CD14-positive monocyte (primary cell): ENCODE results near the gene KLHL14. TPM values are rescaled to one million over a fixed set of nuclear protein-coding genes. Genes with fewer than 3 reads are reported as not detected.

Source experiments
- DNase-seq, 3 donors: peaks; one replicate each; pipeline ENCODE4 v3.0.0-alpha.2; 2011 to 2022
- H2AFZ ChIP-seq: 2 replicates; pipeline ENCODE4 v1.6.0; 2012; ENCODE audit warnings: mild to moderate bottlenecking, low read depth, low read length, inconsistent platforms; ENCODE audit not compliant: insufficient read depth, poor library complexity, severe bottlenecking
- H3K27ac ChIP-seq, 2 donors: 1 replicate in 1 of 2; 2 replicates in 1 of 2; pipeline ENCODE4 v1.5.1; 2012 to 2013; ENCODE audit warnings: low read length in 2 of 2, control low read depth in 1 of 2, inconsistent platforms in 1 of 2, low read depth in 1 of 2, mild to moderate bottlenecking in 1 of 2
- H3K27me3 ChIP-seq, 2 donors: one replicate each; pipeline versions ENCODE4 v1.6.0 to v1.6.1; 2011 to 2013; ENCODE audit warnings: low read length in 2 of 2; ENCODE audit not compliant: control insufficient read depth in 2 of 2, insufficient read depth in 2 of 2
- H3K36me3 ChIP-seq, 2 donors: replicated peaks in 1 of 2; 1 replicate in 1 of 2; 2 replicates in 1 of 2; pipeline versions ENCODE4 v1.5.1 to v1.6.1; 2012 to 2013; ENCODE audit warnings: low read length in 2 of 2, control low read depth in 1 of 2, inconsistent platforms in 1 of 2, mild to moderate bottlenecking in 1 of 2; ENCODE audit not compliant: insufficient read depth in 2 of 2, control insufficient read depth in 1 of 2
- H3K4me1 ChIP-seq, 2 donors: 1 replicate in 1 of 2; 2 replicates in 1 of 2; pipeline versions ENCODE4 v1.5.1 to v1.6.1; 2012 to 2013; ENCODE audit warnings: low read length in 2 of 2, control low read depth in 1 of 2, inconsistent platforms in 1 of 2, mild to moderate bottlenecking in 1 of 2, moderate library complexity in 1 of 2; ENCODE audit not compliant: insufficient read depth in 2 of 2, control insufficient read depth in 1 of 2
- H3K4me2 ChIP-seq: replicated peaks from 2 replicates; pipeline ENCODE3; 2012; ENCODE audit warnings: low read length, moderate library complexity, mild to moderate bottlenecking; ENCODE audit not compliant: poor library complexity, severe bottlenecking; ENCODE audit errors: extremely low read depth
- H3K4me3 ChIP-seq, 3 experiments: fragments of 200-600 bp in 1 of 3; sonication (generic) in 1 of 3; replicated peaks in 1 of 3; 1 replicate in 2 of 3; 2 replicates in 1 of 3; pipeline ENCODE4 v1.5.1; 2011 to 2013; ENCODE audit warnings: low read length in 3 of 3, mild to moderate bottlenecking in 3 of 3, control low read depth in 2 of 3, low read depth in 2 of 3, inconsistent platforms in 1 of 3, moderate library complexity in 1 of 3
- H3K79me2 ChIP-seq: 2 replicates; pipeline ENCODE4 v1.6.0; 2012; ENCODE audit warnings: mild to moderate bottlenecking, control low read depth, inconsistent platforms, low read length, moderate library complexity; ENCODE audit not compliant: insufficient read depth
- H3K9ac ChIP-seq: 2 replicates; pipeline ENCODE4 v1.6.0; 2017; ENCODE audit warnings: low read length, mild to moderate bottlenecking; ENCODE audit not compliant: insufficient read depth, poor library complexity, severe bottlenecking
- H3K9me3 ChIP-seq, 2 donors: replicated peaks in 1 of 2; 1 replicate in 1 of 2; 2 replicates in 1 of 2; pipeline versions ENCODE4 v1.5.1 to v1.6.1; 2012 to 2013; ENCODE audit warnings: low read length in 2 of 2, control low read depth in 1 of 2; ENCODE audit not compliant: control insufficient read depth in 1 of 2, insufficient read depth in 1 of 2
- H4K20me1 ChIP-seq: 2 replicates; pipeline ENCODE4 v1.6.0; 2012; ENCODE audit warnings: mild to moderate bottlenecking, low read length, control low read depth, moderate library complexity; ENCODE audit not compliant: insufficient read depth
- H3K27ac Mint-ChIP-seq, 7 donors: one replicate each; pipeline ENCODE4 v1.8.0; 2020; ENCODE audit warnings: mild to moderate bottlenecking in 7 of 7, mixed read lengths in 7 of 7, moderate library complexity in 6 of 7, inconsistent platforms in 2 of 7
- H3K27me3 Mint-ChIP-seq, 3 donors: one replicate each; pipeline ENCODE4 v1.8.0; 2021 to 2022; ENCODE audit warnings: low read depth in 3 of 3, mild to moderate bottlenecking in 3 of 3, mixed read lengths in 3 of 3, moderate library complexity in 3 of 3, inconsistent platforms in 1 of 3
- H3K36me3 Mint-ChIP-seq, 2 donors: one replicate each; pipeline ENCODE4 v1.8.0; 2020; ENCODE audit warnings: mixed read lengths in 2 of 2, inconsistent platforms in 1 of 2, mild to moderate bottlenecking in 1 of 2
- H3K4me1 Mint-ChIP-seq: one replicate; pipeline ENCODE4 v1.8.0; 2020; ENCODE audit warnings: mild to moderate bottlenecking, mixed read lengths
- H3K4me3 Mint-ChIP-seq, 2 donors: one replicate each; pipeline ENCODE4 v1.8.0; 2020; ENCODE audit warnings: mild to moderate bottlenecking in 2 of 2, mixed read lengths in 2 of 2, moderate library complexity in 1 of 2
- H3K9me3 Mint-ChIP-seq, 7 donors: one replicate each; pipeline ENCODE4 v1.8.0; 2020 to 2022; ENCODE audit warnings: mixed read lengths in 7 of 7, mild to moderate bottlenecking in 6 of 7, moderate library complexity in 6 of 7, inconsistent platforms in 2 of 7
- CTCF ChIP-seq: fragments of 200-600 bp; IDR thresholded peaks from one replicate; pipeline ENCODE4 v1.8.0; 2022; ENCODE audit warnings: antibody characterized with exemption, mild to moderate bottlenecking
- WGBS: methylation state at CpG from one replicate; pipeline ENCODE4 v1.1.5; 2013; ENCODE audit warnings: missing lambda C conversion rate; ENCODE audit not compliant: insufficient coverage; 5-methylcytosine and 5-hydroxymethylcytosine counted together
- intact Hi-C, 2 donors: fragments of 100-400 bp; cut with micrococcal nuclease; formaldehyde crosslinking; loops; one replicate each; pipeline versions ENCODE4 v1.15.0 to v1.15.1; 2023
- polyA plus RNA-seq, 3 donors: library from polyadenylated mRNA; depleted of rRNA in 1 of 3; unstranded in 2 of 3; stranded (reverse) in 1 of 3; fragments of 300-500 nt in 2 of 3; fragments of >200 nt in 1 of 3; fragmentation: Illumina TruSeq in 2 of 3; gene quantifications; 1 replicate in 2 of 3; 2 replicates in 1 of 3; pipeline ENCODE4 v1.2.3, GENCODE V29; 2012 to 2021

KLHL14 gene
- polyA plus RNA-seq, 3 donors: 0.08 TPM; not detected in 2

DNA sequence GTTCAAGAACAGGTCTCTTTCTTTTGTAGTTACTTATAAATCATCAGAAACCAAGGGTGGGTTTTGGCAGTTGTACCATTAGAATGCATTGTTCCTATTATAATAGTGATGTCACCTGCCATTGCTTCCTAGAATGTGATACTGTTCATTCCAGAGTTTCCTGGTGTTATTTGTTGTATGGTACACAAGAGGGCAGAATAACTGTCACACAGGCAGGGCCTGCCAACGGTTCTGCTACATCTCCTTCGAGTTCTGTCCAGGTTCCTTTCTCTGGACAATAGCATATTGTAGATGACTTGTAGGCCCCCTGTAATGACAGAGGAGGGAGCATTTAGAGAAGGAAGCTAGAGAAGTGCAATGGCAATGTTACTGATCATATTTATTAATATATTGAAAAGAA is 98.3 kb downstream of the KLHL14 start:
- no peak for DNase-seq
- Histone ChIP-seq H4K20me1 (no peaks in the 10 kb centered on the region), H3K4me1 (no peaks in the 10 kb centered on the region)

DNA sequence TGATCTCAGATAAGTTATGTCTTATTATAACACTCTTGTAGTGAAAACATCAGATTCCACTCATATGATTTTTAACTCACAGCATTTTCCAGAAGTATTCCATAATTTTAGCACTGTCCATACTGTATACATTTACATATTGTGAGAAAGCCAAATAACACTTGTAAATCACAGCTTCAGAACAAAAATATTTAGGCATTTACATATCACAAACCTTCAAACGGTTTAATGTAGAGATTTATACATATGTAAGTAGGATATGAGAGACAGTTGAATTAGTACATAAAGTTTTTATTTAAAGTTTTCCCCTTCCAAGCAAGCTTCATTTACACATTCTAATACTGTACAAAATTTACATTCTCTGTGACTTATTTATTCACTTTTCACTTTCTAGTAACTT is 100.4 kb downstream of the KLHL14 start:
- no peak overlapping the region for H3K27ac Mint-ChIP-seq
- H3K27me3 Mint-ChIP-seq: peaks cover 0 to 3% (median 1%) of the 10 kb centered on the region in 3 donors
- Histone ChIP-seq H3K27ac (no peak overlapping the region), H3K27me3 (no peaks in the 10 kb centered on the region), H3K9ac (no peak overlapping the region), H3K4me2 (no peak overlapping the region), H3K4me1 (no peaks in the 10 kb centered on the region), H3K36me3 (no peaks in the 10 kb centered on the region), H3K9me3 (no peaks in the 10 kb centered on the region), H4K20me1 (no peaks in the 10 kb centered on the region), H3K79me2 (no peaks in the 10 kb centered on the region), H3K4me3 (no peak overlapping the region), H2AFZ (no peak overlapping the region)
- H3K36me3 Mint-ChIP-seq: no peaks in the 10 kb centered on the region
- DNase-seq: no peak
- H3K9me3 Mint-ChIP-seq: peaks cover 0 to 2% (median 0%) of the 10 kb centered on the region in 7 donors
- no peaks in the 10 kb centered on the region for H3K4me1 Mint-ChIP-seq
- H3K4me3 Mint-ChIP-seq: no peak overlapping the region
- intact Hi-C loops: no loop called here
- no CpG with 5 or more reads among the region's 1 CpG for WGBS
- TF ChIP-seq CTCF: no peak

More for the DNA sequence above, 98.3 kb downstream of the KLHL14 start:
- intact Hi-C loops: no loop called here
- H3K4me3 ChIP-seq: no peak overlapping the region
- no peak overlapping the region for H2AFZ ChIP-seq
- Mint-ChIP-seq H3K9me3 (peaks cover 0 to 2% (median 0%) of the 10 kb centered on the region in 7 donors), H3K36me3 (no peaks in the 10 kb centered on the region), H3K27ac (no peak overlapping the region), H3K4me1 (no peaks in the 10 kb centered on the region), H3K4me3 (no peak overlapping the region), H3K27me3 (peaks cover 0 to 3% (median 1%) of the 10 kb centered on the region in 3 donors)
- H3K36me3 ChIP-seq: no peaks in the 10 kb centered on the region
- WGBS: 56% methylated on average over 2 of the region's 2 CpGs
- H3K79me2 ChIP-seq: no peaks in the 10 kb centered on the region
- TF ChIP-seq CTCF: no peak
- H3K4me2 ChIP-seq: no peak overlapping the region
- no peak overlapping the region for H3K9ac ChIP-seq
- H3K9me3 ChIP-seq: no peaks in the 10 kb centered on the region
- no peak overlapping the region for H3K27ac ChIP-seq
- H3K27me3 ChIP-seq: no peaks in the 10 kb centered on the region
